Erythroblast (primary cell): Measurements from ENCODE around the gene NF1.

Source experiments
- GATA1 ChIP-seq: IDR thresholded peaks from 2 replicates; pipeline ENCODE4 v1.6.1; 2011; ENCODE audit warnings: low read depth, mild to moderate bottlenecking, control low read depth, low read length, moderate library complexity
- POLR2A ChIP-seq: IDR thresholded peaks from 2 replicates; pipeline ENCODE4 v1.6.1; 2011; ENCODE audit warnings: mild to moderate bottlenecking, low read length

GRCh38 chr17:31414550-31414918 is 319.8 kb downstream of the NF1 start:
- no peak for TF ChIP-seq POLR2A
- no peak for TF ChIP-seq GATA1
